ENCODE results near the gene LCNL1.

Gene LCNL1

DNA sequence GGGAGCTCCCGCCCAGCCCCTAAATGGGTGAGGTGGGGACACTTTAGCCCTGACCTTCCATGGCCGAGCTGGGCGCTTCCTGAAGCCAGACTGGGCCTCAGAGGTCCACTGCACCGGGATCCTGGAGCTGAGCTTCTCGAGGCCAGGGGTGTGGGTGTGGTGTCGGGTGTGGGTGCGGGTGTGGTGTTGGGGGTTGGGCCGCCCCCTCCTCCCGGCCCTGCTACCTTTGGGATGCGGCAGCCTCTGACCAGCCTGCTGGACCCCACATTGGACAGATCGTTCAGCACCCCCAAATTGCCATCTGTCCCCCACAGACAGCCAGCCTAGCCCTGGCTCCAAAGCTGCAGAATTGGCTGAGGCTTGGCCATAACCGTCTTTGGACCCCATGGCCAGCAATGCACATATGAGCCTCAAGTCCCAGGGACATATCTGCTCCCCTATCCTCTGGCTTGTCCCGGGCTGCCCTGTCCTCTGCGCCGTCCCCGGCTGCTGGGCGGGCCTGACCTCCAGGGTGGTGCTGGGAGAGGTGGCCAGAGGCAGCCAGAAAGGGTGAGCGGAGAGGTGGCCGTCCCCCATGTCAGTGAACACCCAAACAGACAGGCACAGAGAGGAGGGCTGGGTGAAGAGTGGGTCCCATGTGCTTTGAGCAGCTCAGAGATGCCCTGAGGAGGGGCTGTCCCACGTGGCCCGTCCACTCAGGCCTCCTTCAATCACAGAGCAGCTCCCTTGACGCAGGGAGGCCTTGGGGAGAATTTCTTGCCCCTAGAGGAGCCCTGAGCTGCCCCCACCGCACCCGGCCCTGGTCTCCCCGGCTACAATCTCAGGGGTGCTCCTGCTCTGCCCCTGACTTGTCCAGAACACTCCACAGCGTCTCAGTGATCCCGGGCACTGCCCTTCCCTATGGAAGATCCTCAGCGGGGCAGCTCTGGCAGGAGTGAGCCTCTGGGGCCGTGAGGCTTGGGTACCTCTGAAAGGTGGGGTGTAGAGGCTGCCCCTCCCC is 8.9 kb upstream of the LCNL1 start:
- in situ Hi-C loops (cut with MboI; ENCODE audit: low sequenced_read_pairs): no loop called here

DNA sequence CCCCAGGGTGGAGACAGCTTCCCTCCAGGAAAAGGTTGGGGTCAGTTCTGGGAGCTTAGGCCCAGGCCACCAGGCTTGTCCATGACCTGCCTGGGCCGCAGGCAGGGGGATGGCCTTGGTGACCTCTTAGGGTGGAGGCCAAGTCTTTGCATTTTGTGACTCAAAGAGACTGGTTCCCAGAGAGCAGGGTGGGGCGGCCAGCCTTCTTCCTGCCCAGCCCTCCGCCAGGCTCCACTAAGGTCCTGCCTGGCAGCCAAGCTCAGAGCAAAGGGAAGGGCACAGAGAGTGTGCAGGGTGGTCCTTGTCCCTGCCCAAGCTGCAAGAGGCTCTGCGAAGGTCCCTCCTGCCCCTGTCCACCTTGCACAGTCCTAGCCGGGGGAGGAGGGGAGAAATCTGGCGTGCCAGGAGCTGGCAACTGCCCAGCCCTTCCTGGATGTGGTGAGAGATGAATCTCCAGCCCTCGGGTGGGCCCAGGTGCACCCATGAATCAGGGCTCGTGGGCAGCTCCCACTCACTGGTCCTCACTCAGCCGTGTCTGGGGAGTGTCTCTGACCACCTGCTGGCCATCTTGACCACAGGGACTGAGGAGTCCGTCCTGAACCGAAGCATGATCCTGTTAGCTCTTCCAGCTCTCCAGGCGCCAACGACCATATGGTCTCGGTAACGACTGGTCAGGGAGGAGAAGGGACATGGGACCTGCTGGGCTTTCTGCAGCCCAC is 7.8 kb upstream of the LCNL1 start:
- in situ Hi-C loops (cut with MboI; ENCODE audit: low sequenced_read_pairs): no loop called here

DNA sequence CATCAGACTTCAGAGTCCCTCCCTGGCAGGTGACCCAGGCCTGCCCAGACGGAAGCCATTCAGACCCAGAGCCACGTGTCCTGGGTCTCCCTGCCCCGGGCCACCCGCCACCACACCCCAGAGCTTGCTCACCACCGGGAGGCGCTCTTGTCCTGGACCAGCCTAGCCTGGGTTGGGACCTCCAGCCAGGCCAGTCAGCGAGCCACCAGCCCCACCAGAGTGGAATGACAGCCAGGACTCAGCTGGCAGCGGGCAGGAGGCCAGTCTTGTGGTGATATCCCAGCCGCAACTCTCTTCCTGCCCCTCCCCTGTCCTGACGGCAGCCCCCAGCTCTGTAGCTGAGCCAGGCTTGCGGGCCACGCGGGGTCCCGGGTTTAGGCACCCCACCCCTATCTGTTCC is 7.1 kb upstream of the LCNL1 start:
- in situ Hi-C loops (cut with MboI; ENCODE audit: low sequenced_read_pairs): no loop called here

DNA sequence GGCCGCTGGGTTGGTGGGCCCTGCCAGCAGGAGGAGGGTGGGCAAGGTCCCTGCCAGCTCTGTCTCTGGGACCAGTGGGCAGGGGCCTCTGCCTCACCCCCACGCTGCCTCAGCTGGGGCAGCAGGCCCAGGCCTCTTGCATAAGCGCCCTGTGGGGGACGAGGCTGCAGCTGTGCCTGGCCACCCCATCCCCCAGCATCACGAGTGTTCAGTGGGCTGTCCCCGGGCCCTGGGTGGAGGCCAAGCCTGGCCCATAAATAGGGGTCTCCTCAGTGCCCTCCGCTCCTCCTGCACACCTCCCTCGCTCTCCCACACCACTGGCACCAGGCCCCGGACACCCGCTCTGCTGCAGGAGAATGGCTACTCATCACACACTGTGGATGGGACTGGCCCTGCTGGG is 5.6 kb upstream of the LCNL1 start, which contains the start of gene PTGDS:
Gene PTGDS, plus strand, starts transcription at position 282 of the 400 bp plus-strand sequence. Its CDS starts 75 bp downstream, at position 357.
- in situ Hi-C loops (cut with MboI; ENCODE audit: low sequenced_read_pairs): no loop called here

DNA sequence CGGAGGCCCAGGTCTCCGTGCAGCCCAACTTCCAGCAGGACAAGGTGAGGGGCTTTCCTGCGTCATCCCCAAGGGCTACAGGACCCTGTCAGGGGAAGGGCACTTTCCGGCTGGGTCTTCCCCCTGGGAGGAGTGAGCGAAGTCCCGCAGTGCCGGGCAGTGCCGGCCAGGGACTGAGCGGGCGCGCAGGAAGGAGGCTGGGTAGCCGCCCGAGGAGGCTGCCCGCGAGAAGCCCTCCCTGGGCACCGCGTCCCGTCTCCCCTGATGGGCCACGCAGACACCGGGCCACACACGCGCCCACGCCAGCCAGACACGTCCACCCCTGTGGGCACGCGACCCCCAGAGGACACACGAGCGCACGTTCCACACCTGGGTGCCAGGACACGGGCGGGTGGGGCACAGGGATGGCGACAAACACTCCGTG is 5.1 kb upstream of the LCNL1 start:
- in situ Hi-C loops (cut with MboI; ENCODE audit: low sequenced_read_pairs): no loop called here

DNA sequence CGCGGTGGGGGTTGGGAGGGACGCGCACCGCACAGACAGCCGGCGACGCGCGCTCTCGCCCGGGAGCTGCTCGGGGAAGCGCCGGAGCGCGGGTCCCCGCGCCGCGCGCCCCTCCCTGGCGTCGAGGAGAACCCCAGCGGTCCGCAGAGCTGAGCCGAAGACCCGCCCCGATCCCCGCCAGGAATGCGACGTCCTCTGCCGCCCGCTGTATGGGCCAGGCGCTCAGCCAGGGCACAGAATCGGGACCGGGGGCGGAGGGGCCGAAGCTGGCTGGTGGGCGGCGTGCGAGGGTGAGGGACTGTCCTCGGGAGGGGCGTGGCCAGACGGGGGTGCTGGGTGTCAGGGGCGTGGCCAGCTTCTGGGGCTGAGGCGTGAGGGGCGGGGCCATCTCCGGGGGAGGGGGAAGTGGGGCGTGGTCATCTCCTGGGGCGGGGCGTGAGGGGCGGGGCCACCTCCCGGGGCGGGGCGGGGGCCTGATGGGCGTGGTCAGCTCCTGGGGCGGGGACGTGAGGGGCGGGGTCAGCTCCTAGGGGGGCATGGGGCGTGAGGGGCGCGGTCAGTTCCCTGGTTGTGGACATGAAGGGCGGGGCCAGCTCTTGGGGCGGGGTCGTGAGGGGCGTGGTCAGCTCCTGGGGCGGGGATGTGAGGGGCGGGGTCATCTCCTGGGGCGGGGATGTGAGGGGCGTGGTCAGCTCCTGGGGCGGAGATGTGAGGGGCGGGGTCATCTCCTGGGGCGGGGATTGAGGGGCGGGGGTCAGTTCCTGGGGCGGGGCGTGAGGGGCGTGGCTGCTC is 4.5 kb upstream of the LCNL1 start:
- in situ Hi-C loops (cut with MboI; ENCODE audit: low sequenced_read_pairs): no loop called here

DNA sequence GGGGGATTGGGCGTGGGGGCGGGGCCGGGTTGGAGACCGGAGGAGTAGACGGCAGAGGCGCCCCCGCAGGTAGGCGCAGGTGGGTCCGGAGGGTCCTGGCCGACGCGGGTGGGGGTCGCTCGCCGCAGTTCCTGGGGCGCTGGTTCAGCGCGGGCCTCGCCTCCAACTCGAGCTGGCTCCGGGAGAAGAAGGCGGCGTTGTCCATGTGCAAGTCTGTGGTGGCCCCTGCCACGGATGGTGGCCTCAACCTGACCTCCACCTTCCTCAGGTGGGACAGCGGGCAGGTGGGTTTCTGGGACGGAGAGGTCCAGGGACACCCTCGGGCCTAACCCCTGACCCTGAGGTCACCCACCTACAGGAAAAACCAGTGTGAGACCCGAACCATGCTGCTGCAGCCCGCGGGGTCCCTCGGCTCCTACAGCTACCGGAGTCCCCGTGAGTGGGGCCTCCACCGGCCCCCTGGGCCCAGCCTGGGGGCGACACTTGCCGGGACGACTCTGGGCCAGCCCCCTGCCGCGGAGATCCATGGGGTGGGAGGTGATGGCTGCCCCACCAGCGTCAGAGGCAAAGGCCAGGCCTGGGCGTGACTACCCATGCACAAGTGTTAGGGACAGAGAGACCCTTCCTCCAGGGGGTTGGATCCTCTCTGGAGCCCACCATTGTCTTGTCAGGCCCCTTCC is 3.8 kb upstream of the LCNL1 start:
- in situ Hi-C loops (cut with MboI; ENCODE audit: low sequenced_read_pairs): no loop called here

DNA sequence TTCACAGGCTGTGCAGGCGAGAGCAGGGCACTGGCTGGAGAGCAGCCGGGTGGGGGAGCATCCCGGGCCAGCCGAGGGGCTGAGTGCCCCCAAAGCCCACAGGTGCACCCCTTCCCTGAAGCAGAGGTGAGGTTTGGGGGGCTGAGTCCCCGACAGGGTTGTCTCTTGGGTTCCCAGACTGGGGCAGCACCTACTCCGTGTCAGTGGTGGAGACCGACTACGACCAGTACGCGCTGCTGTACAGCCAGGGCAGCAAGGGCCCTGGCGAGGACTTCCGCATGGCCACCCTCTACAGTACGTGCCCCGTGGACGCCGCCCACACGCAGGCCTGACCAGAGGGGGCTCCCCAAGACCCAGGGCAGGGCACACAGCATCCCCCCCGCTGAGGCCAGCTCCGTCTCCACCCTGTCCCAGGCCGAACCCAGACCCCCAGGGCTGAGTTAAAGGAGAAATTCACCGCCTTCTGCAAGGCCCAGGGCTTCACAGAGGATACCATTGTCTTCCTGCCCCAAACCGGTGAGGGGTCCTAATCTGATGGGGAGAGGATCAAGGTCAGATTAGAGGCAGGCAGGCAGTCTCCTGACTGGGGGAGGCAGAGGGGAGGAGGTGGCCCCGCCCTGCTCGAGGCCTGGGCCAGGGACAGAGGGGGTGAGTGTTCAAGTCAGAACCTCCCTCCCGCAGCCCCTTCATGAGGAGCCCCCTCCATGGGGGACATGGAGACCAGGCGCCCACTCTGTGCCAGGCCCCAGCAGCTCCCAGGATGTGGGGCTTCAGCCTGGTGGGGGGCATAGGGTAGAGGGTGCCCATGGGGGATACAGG is 2.8 kb upstream of the LCNL1 start:
- in situ Hi-C loops (cut with MboI; ENCODE audit: low sequenced_read_pairs): no loop called here

DNA sequence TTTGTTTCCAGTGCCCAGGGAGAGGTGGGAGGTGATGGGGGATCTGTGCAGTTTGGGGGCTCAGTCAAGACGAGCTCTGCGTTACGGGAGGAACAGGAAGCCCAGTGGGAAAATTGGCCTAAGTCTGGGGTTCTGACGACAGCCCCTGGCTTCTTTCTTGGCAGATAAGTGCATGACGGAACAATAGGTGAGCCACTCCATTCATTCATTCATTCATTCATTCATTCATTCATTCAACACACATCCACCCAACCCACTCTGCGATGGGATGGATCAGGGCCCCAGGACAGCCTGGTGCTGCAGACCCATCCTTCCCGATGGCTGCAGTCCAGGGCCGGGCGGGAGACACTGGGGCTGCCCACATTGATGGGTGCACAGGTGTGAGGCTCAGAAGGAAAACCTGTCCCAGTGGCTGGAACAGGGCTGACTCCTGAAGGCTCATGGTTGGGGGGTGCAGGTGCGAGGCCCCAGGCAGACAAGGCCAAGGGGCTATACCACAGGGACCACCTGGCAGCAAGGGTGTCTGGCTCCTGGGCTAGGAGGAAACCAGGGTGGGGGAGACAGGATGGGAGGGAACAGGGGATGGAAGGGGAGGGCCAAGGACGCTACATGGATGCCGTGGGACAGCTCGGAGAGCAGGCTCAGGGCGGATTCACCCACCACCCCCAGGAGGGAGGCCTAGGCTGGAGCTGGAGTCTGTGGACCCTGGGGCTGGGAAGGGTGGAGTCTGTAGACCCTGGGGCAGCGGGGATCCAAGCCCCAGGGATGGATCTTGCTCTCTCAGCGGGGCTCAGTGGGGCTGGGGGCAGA is 1.9 kb upstream of the LCNL1 start:
- in situ Hi-C loops (cut with MboI; ENCODE audit: low sequenced_read_pairs): no loop called here

DNA sequence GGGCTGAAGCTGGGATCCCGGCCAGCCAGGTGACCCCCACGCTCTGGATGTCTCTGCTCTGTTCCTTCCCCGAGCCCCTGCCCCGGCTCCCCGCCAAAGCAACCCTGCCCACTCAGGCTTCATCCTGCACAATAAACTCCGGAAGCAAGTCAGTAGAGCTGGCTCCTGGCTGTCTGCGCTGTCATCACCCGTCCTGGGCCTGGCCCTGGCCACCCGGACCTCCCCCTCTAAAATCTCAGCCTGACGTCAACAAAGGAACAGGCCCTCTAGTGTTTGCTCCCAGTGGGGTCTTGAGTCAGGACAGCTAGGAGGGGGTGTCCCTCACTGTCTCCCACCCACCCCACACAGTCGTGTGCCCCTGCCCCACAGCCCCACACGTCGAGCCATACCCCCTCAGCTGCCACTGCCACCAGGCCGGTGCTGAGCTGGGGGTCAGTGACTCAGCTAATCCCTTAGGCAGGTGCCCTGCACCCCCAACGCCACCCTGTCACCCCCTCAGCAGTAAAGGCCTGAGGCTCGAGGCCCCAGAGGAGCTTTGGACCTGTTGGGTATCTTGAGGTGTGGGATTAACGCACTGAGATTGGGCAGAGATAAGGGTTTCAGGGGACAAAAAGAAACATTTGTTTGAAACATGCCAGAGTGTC is 1.1 kb upstream of the LCNL1 start:
- in situ Hi-C loops (cut with MboI; ENCODE audit: low sequenced_read_pairs): no loop called here

DNA sequence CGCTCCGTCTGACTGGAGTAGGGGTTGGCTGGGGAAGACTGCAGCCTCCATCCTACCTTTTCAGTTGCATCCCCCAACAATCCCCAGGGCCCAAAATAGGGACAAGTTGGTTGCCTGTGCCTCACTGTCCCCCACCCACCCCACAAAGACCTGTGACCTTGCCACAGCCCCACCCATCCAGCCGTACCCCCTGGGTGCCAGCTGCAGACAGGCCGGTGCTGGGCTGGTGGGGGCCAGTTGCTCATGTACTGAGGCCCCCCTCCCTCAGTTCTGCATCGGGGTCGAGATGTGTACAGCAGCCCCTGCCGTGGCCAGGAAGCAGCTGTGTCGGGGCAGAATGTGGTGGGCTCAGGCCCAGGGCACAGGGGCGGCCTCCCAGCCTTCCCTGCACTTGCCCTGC is 374 bp downstream of the LCNL1 start:
- in situ Hi-C loops (cut with MboI; ENCODE audit: low sequenced_read_pairs): no loop called here

DNA sequence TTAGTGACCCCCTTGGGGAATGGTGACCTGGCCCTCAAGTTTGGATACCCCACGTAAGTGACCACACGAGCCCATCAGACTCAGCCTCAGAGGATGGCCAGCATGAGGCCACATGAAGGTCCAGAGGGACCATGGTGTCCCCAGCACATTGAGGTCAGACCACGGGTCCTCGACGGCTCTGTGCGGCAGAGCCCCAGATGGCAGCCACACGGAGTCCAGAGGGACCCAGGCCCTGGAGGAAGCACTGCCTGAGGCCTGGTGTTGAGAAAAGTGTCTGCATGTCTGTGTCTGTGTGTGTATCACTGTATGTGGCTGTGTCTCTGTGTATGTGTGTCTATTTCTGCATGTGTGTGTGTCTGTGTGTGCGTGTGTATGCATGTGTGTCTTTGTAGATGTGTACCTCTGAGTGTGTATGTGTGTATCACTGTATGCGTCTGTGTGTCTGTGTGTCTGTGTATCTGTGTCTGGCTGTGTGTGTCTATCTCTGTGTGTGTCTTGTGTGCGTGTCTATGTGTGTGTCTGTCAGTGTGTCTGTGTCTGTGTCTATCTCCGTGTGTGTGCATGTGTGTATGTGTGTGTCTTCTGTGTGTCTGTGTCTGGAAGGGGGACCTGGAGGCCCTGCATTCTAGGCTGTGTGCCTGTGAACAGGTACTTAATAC is 992 bp downstream of the LCNL1 start:
- in situ Hi-C loops (cut with MboI; ENCODE audit: low sequenced_read_pairs): no loop called here

DNA sequence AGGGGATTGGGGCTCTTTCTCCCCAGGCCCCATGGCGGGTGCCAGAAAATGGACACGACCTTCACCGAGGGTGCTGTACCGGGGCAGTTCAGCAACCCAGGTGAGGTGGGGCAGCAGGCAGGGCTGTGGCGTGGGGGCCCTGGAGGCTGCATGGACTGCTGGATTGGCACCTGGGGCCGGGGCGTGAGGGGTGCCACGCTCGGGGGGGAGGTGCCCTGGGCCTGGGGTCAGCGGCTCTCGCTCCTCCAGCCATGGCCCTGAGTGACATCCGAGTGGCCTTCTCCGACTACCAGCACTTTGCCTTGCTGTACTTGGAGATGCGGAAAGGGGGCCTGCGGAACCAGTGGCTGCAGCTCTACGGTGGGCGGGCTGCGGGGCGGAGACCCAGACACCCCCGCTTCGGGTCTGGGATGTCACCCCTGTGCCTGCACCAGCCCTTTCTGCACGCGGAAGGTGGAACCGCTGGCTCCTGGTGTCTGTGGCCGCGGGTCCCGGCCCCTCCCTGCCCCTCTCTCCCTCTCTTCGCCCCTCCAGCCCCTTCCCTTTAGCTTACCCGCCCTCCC is 1.8 kb downstream of the LCNL1 start:
- in situ Hi-C loops (cut with MboI; ENCODE audit: low sequenced_read_pairs): no loop called here

DNA sequence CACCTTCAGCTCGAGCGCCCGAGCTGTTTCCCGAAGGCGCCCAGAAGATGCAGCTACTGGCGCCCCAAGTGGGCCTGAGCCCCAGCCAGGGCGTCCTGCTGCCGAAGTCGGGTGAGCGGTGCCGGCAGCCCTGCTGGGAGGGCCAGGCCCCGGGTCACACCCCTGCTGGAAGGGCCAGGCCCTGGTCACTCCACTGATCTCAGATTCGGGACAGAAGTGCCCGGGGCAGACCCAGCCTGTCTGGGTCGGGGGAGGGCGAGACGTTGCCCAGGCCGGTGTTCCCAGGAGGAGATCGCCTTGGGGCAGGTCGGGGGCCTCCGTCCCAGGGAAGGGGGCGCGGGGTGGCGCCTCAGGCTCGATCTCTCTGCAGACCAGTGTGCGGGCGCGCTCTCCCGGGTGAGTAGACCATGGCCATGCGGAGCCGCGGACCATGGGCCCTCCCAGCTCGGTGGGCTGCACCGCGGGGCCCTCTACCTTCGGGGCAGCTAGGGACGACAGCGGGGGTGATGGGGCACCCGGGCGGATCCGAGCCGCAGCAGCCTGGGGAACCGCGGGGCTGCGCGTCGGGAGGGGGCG is 2.3 kb downstream of the LCNL1 start:
- in situ Hi-C loops (cut with MboI; ENCODE audit: low sequenced_read_pairs): no loop called here

DNA sequence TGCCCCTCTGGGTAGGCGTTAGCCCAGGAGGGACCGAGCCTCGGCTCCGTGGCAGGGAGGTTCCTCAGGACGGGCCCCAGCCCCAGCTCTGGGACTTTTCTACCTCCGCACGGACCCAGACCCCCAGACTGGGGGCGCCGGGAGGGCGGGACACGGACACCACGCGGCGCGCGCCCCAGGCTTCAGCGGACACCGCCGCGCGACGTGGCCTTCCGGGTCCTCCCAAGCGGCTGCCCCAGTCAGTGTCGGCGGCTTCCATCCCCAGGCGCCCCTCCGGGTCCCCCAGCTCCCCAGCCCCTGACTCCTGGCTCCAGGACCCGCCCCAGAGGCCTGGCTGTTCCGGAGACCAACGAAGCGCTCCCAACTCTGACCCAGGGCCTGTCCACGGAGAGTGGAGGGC is 3.1 kb downstream of the LCNL1 start:
- in situ Hi-C loops (cut with MboI; ENCODE audit: low sequenced_read_pairs): no loop called here

DNA sequence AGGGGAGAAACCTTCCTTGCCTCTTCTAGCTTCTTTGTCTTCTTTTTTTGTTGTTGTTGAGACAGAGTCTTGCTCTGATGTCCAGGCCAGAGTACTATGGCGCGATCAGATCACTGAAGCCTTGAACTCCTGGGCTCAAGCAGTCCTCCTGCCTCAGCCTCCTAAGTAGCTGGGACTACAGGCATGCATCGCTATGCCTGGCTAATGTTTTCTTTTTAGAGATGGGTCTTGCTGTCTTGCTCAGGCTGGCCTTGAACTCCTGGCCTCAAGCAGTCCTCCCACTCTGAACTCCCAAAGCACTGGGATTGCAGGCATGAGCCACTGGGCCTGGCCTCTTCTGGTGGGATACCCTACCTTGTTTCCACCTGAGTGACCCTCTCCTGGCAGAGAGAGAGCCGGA is 6.1 kb downstream of the LCNL1 start:
- in situ Hi-C loops (cut with MboI; ENCODE audit: low sequenced_read_pairs): no loop called here

DNA sequence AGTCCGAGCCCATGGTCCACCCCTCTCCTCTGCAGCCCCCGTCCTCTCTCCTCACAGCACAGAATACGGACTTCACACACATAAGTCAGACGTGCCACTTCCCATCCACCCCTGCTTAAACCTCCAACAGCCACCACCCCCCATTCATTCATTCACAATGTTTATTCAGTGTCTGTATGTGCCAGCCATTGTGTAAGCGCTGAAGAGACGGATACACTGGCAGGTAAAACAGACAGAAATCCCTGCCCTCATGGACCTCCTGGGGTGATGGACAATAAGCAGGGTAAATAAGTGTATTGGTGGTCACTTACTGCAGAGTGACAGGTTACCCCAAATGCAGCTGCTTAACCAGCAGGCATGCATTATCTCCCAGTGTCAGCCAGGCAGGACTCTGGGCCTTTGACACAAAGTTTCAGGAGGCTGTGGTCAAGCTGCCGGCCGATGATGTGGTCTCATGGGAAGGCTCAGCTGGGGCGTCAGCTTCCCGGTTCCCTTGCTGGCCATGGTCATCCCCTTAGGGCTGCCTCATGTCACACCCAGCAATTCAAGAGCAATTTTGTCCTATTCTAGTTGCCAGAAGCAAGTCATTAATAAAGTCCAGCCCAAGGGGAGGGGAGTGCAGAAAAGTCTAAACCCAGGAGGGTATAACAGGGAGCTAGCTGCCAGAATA is 7.6 kb downstream of the LCNL1 start:
- in situ Hi-C loops (cut with MboI; ENCODE audit: low sequenced_read_pairs): no loop called here

All from HL-60/S4 treated with phorbol 12-myristate 13-acetate at 8.2 ng/mL for 4 days and 3 days (cell line).